NCI-H128 (cell line): ENCODE measurements around the gene SERPINA6.
"Not testable (repeated sequence)": the region's sequence is repeated elsewhere in the genome, so short reads cannot be mapped to it uniquely, and the experiment has no call there.

ENCODE experiments used
- DNase-seq: peaks from one replicate; lab custom pipeline; 2025; ENCODE audit not compliant: unreplicated experiment; lab: John Stamatoyannopoulos, UW

SERPINA6 gene

GRCh38 chr14:94293578-94293924 lies 29.6 kb downstream of the SERPINA6 start:
- DNase-seq, result no peak

- DNase-seq, result no peak
Observed at GRCh38 chr14:94292872-94293577, 30.1 kb downstream of the SERPINA6 start, which contains the start of gene SERPINA10. TSS of gene SERPINA10 (minus strand) at chr14:94293268. CDS start at chr14:94290593, 2,675 bp downstream.

GRCh38 chr14:94292526-94292871 lies 30.6 kb downstream of the SERPINA6 start:
- DNase-seq, result no peak

- DNase-seq, result no peak
Observed at GRCh38 chr14:94291906-94292525, 31.1 kb downstream of the SERPINA6 start.

- DNase-seq, result no peak
Observed at GRCh38 chr14:94291159-94291905, 31.8 kb downstream of the SERPINA6 start.

- DNase-seq, result no peak
Observed at GRCh38 chr14:94290197-94290596, 32.9 kb downstream of the SERPINA6 start.

- no peak for DNase-seq
Observed at GRCh38 chr14:94288610-94289465, 34.3 kb downstream of the SERPINA6 start.

- no peak for DNase-seq
Observed at GRCh38 chr14:94285158-94285557, 38.0 kb downstream of the SERPINA6 start.

GRCh38 chr14:94284221-94284620 lies 38.9 kb downstream of the SERPINA6 start:
- no peak for DNase-seq

GRCh38 chr14:94282991-94283723 lies 40.0 kb downstream of the SERPINA6 start:
- no peak for DNase-seq

GRCh38 chr14:94278731-94279130 lies 44.4 kb downstream of the SERPINA6 start:
- no peak for DNase-seq

- not testable (repeated sequence) for DNase-seq
Observed at GRCh38 chr14:94276898-94277561, 46.1 kb downstream of the SERPINA6 start.

- no peak for DNase-seq
Observed at GRCh38 chr14:94269156-94269555, 54.0 kb downstream of the SERPINA6 start.

- not testable (repeated sequence) for DNase-seq
Observed at GRCh38 chr14:94268582-94268981, 54.6 kb downstream of the SERPINA6 start.

- no peak for DNase-seq
Observed at GRCh38 chr14:94267352-94267751, 55.8 kb downstream of the SERPINA6 start.

- DNase-seq, result not testable (repeated sequence)
Observed at GRCh38 chr14:94264195-94264594, 58.9 kb downstream of the SERPINA6 start.
